H1 (cell line): ENCODE measurements around the gene HSPBP1. TPM values are rescaled to one million over a fixed set of nuclear protein-coding genes. Genes with fewer than 3 reads are reported as not detected.

ENCODE experiments used
- CTCF ChIA-PET: fragments of 300-600 bp; sonication (Branson Sonifier 250); formaldehyde crosslinking; loops from one replicate; lab custom pipeline; 2021; ENCODE audit not compliant: partially characterized antibody; lab: Charles Lee
- POLR2A ChIA-PET: fragments of 300-600 bp; sonication (Branson Sonifier 250); formaldehyde crosslinking; loops from one replicate; lab custom pipeline; 2021; ENCODE audit warnings: inconsistent platforms; ENCODE audit not compliant: partially characterized antibody; lab: Charles Lee
- DNase-seq, 2 experiments: peaks; one replicate each; pipeline versions ENCODE4 v3.0.0 to v3.0.0-alpha.2; 2010 to 2022; ENCODE audit warnings: low spot score in 2 of 2, low read depth in 1 of 2, mixed read lengths in 1 of 2
- FAIRE-seq: peaks from 2 replicates; lab custom pipeline; 2011; peaks lifted over from hg19 to GRCh38; lab: Jason Lieb, UNC
- H2AFZ ChIP-seq: 2 replicates; pipeline ENCODE4 v1.8.1; 2012; ENCODE audit warnings: low read length, inconsistent platforms
- H2AK5ac ChIP-seq: 2 replicates; pipeline ENCODE4 v1.6.1; 2013; ENCODE audit warnings: low read depth, low read length
- H2BK120ac ChIP-seq: replicated peaks from 2 replicates; pipeline ENCODE3; 2013; ENCODE audit warnings: low read depth, low read length, inconsistent platforms
- H2BK12ac ChIP-seq: 2 replicates; pipeline ENCODE4 v1.6.1; 2013; ENCODE audit warnings: low read depth, low read length
- H2BK15ac ChIP-seq: 2 replicates; pipeline ENCODE4 v1.6.1; 2013; ENCODE audit warnings: low read length
- H2BK20ac ChIP-seq: 2 replicates; pipeline ENCODE4 v1.6.1; 2013; ENCODE audit warnings: low read length
- H2BK5ac ChIP-seq: 2 replicates; pipeline ENCODE4 v1.6.1; 2013; ENCODE audit warnings: low read depth, low read length
- H3K14ac ChIP-seq: 2 replicates; pipeline ENCODE4 v1.6.1; 2013; ENCODE audit warnings: inconsistent platforms; ENCODE audit not compliant: insufficient read length
- H3K18ac ChIP-seq: 2 replicates; pipeline ENCODE4 v1.6.1; 2013; ENCODE audit warnings: low read length; ENCODE audit errors: extremely low read depth
- H3K23ac ChIP-seq: 2 replicates; pipeline ENCODE4 v1.6.1; 2013; ENCODE audit warnings: inconsistent platforms; ENCODE audit not compliant: insufficient read length
- H3K23me2 ChIP-seq: 2 replicates; pipeline ENCODE4 v1.6.1; 2013; ENCODE audit warnings: low read depth, low read length
- H3K27ac ChIP-seq: 2 replicates; pipeline ENCODE4 v1.6.1; 2011; ENCODE audit warnings: low read depth, low read length, inconsistent platforms
- H3K27me3 ChIP-seq, 4 experiments: replicated peaks in 1 of 4; 1 replicate in 1 of 4; 2 replicates in 3 of 4; pipeline versions ENCODE4 v1.6.1 to v1.8.1; 2011 to 2013; ENCODE audit warnings: low read length in 3 of 4, mild to moderate bottlenecking in 3 of 4, inconsistent platforms in 2 of 4, mixed read lengths in 2 of 4, moderate library complexity in 1 of 4; ENCODE audit not compliant: control insufficient read depth in 3 of 4, insufficient read depth in 3 of 4; ENCODE audit errors: extremely low read depth in 1 of 4
- H3K36me3 ChIP-seq, 4 experiments: 2 replicates each; pipeline versions ENCODE4 v1.6.1 to v1.8.1; 2011 to 2013; ENCODE audit warnings: mild to moderate bottlenecking in 4 of 4, low read length in 3 of 4, moderate library complexity in 2 of 4, control low read depth in 1 of 4, inconsistent platforms in 1 of 4; ENCODE audit not compliant: insufficient read depth in 4 of 4, control insufficient read depth in 2 of 4
- H3K4ac ChIP-seq: replicated peaks from 2 replicates; pipeline ENCODE3; 2013; ENCODE audit warnings: low read length, low read depth, mixed read lengths, inconsistent platforms; ENCODE audit not compliant: insufficient read length
- H3K4me1 ChIP-seq, 4 experiments: replicated peaks in 1 of 4; 1 replicate in 1 of 4; 2 replicates in 3 of 4; pipeline versions ENCODE4 v1.6.1 to v1.8.1; 2011 to 2013; ENCODE audit warnings: low read length in 3 of 4, inconsistent platforms in 2 of 4, mixed read lengths in 1 of 4; ENCODE audit not compliant: insufficient read depth in 4 of 4, control insufficient read depth in 3 of 4
- H3K4me2 ChIP-seq, 2 experiments: 2 replicates each; pipeline versions ENCODE4 v1.6.1 to v1.8.1; 2011 to 2013; ENCODE audit warnings: low read depth in 2 of 2, low read length in 2 of 2, control low read depth in 1 of 2, inconsistent platforms in 1 of 2, mild to moderate bottlenecking in 1 of 2; ENCODE audit not compliant: insufficient read depth in 1 of 2
- H3K4me3 ChIP-seq, 4 experiments: fragments of 200-600, 300-600 bp in 1 of 4; sonication (generic), shearing (Covaris generic), sonication (Bioruptor Twin) in 1 of 4; 2 replicates each; pipeline versions ENCODE4 v1.5.1 to v1.8.1; 2011 to 2016; ENCODE audit warnings: low read length in 4 of 4, low read depth in 3 of 4, control low read depth in 2 of 4, inconsistent platforms in 2 of 4, mild to moderate bottlenecking in 2 of 4, mixed read lengths in 1 of 4, moderate library complexity in 1 of 4; ENCODE audit not compliant: insufficient read depth in 2 of 4; ENCODE audit errors: extremely low read depth in 1 of 4
- H3K56ac ChIP-seq: replicated peaks from 2 replicates; pipeline ENCODE3; 2013; ENCODE audit warnings: low read depth, mild to moderate bottlenecking, mixed read lengths, low read length, inconsistent platforms; ENCODE audit not compliant: insufficient read length
- H3K79me1 ChIP-seq: 2 replicates; pipeline ENCODE4 v1.6.1; 2013; ENCODE audit warnings: low read depth, low read length, control low read depth
- H3K79me2 ChIP-seq, 2 experiments: 2 replicates each; pipeline versions ENCODE4 v1.6.1 to v1.8.1; 2012 to 2013; ENCODE audit warnings: low read length in 2 of 2, mild to moderate bottlenecking in 2 of 2, inconsistent platforms in 1 of 2; ENCODE audit not compliant: insufficient read depth in 2 of 2, control insufficient read depth in 1 of 2
- H3K9ac ChIP-seq, 4 experiments: replicated peaks in 1 of 4; 1 replicate in 1 of 4; 2 replicates in 3 of 4; pipeline versions ENCODE4 v1.6.1 to v1.8.1; 2011 to 2013; ENCODE audit warnings: low read depth in 3 of 4, low read length in 3 of 4, control low read depth in 2 of 4, mild to moderate bottlenecking in 2 of 4, moderate library complexity in 2 of 4, inconsistent platforms in 1 of 4; ENCODE audit errors: extremely low read depth in 1 of 4
- H3K9me3 ChIP-seq, 2 experiments: 2 replicates each; pipeline versions ENCODE4 v1.6.1 to v1.8.1; 2012 to 2013; ENCODE audit warnings: mild to moderate bottlenecking in 2 of 2, moderate library complexity in 2 of 2, control low read depth in 1 of 2, inconsistent platforms in 1 of 2, low read depth in 1 of 2, low read length in 1 of 2, mixed read lengths in 1 of 2; ENCODE audit not compliant: insufficient read depth in 2 of 2
- H4K20me1 ChIP-seq, 2 experiments: replicated peaks in 1 of 2; 2 replicates each; pipeline versions ENCODE3 to v1.8.1; 2011 to 2013; ENCODE audit warnings: inconsistent platforms in 2 of 2, low read length in 2 of 2, mild to moderate bottlenecking in 1 of 2; ENCODE audit not compliant: insufficient read depth in 2 of 2, control insufficient read depth in 1 of 2
- H4K5ac ChIP-seq: 2 replicates; pipeline ENCODE4 v1.6.1; 2013; ENCODE audit warnings: low read length, low read depth, mixed read lengths, inconsistent platforms; ENCODE audit not compliant: insufficient read length
- H4K8ac ChIP-seq: 2 replicates; pipeline ENCODE4 v1.8.0; 2013; ENCODE audit warnings: mild to moderate bottlenecking, moderate library complexity, low read length, inconsistent platforms; ENCODE audit not compliant: insufficient read depth; ENCODE audit errors: extremely low read depth
- H4K91ac ChIP-seq: replicated peaks from 2 replicates; pipeline ENCODE3; 2013; ENCODE audit warnings: low read length, mixed read lengths, inconsistent platforms; ENCODE audit not compliant: insufficient read length
- SAP30 ChIP-seq: fragments of 300-600 bp; sonication (generic); IDR thresholded peaks from 2 replicates; pipeline ENCODE4 v1.7.1; 2012; ENCODE audit warnings: low read length, moderate library complexity, mild to moderate bottlenecking, inconsistent platforms; ENCODE audit not compliant: insufficient read depth, insufficient replicate concordance
- WGBS, 2 experiments: shearing (Covaris generic) in 1 of 2; methylation state at CpG; one replicate each; pipeline versions ENCODE4 v1.1.6 to v1.1.7; 2013 to 2015; ENCODE audit warnings: low lambda C conversion rate in 2 of 2, mixed read lengths in 2 of 2, inconsistent platforms in 1 of 2, low coverage in 1 of 2, missing lambda C conversion rate in 1 of 2; ENCODE audit not compliant: insufficient replicate concordance in 2 of 2, insufficient coverage in 1 of 2, insufficient read length in 1 of 2; ENCODE audit errors: extremely low coverage in 1 of 2, missing lambda C conversion rate in 1 of 2; 5-methylcytosine and 5-hydroxymethylcytosine counted together
- polyA plus RNA-seq, 7 experiments: library from polyadenylated mRNA; depleted of rRNA in 3 of 7; stranded (reverse) in 5 of 7; unstranded in 2 of 7; fragments of >200 nt in 5 of 7; fragments of 200-250 nt in 2 of 7; gene quantifications; 1 replicate in 5 of 7; 2 replicates in 1 of 7; 4 replicates in 1 of 7; pipeline versions ENCODE4 v1.2.1 to v1.2.3, GENCODE V29; 2011 to 2013; ENCODE audit warnings: missing spikeins in 2 of 7, mixed read lengths in 2 of 7
- total RNA-seq: library from RNA; stranded (reverse); fragmentation: NEBNext Ultra II Directional; extraction: Animal tissue kit (Norgen Biotek cat#: 25700); gene quantifications from 2 replicates; pipeline ENCODE4 v1.2.1, GENCODE V29; 2021
- TF ChIP-seq, protein P1 (sequence below), 3 experiments: IDR thresholded peaks; 1 replicate in 2 of 3; 2 replicates in 1 of 3; pipeline versions ENCODE4 v1.5.1 to v1.6.1; 2011; ENCODE audit warnings: low read length in 3 of 3, mild to moderate bottlenecking in 3 of 3, inconsistent platforms in 2 of 3, low read depth in 1 of 3, moderate library complexity in 1 of 3; ENCODE audit not compliant: insufficient read depth in 1 of 3; ENCODE audit errors: control extremely low read depth in 1 of 3

Gene HSPBP1
- total and polyA plus RNA-seq, 2 of the 8 experiments (the other 6 are each of a cell fraction or from before 2014, with no cell fraction given) = 63.4 to 100 TPM

DNA sequence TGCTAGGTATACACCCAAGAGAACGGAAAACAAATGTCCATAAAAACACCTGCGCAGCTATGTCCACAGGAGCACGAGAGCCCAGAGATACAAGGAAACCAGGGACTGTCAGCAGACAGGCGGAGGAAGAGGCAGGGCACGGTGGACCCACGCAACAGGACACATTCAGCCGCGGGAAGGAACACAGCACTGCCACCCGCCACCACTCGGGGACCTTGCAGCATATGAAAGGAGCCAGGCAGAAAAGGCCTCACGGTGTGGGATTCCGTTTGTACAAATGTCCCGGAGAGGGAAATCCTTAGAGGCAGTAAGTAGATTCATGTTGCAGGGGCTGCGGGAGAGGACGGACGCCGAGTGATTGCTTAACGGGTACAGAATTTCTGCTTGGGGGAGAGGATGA, 7.8 kb downstream of the HSPBP1 start:
- Histone ChIP-seq H4K20me1 (peaks cover 4 to 7% of the 10 kb centered on the region in 2 experiments), H3K4me1 (peaks cover 0 to 3% (median 0%) of the 10 kb centered on the region in 4 experiments; a peak in 1 of 7 replicates), H3K27me3 (no peaks in the 10 kb centered on the region), H2AK5ac (no peak overlapping the region)
- no peak for TF ChIP-seq SAP30
- TF ChIP-seq, protein P1, sequence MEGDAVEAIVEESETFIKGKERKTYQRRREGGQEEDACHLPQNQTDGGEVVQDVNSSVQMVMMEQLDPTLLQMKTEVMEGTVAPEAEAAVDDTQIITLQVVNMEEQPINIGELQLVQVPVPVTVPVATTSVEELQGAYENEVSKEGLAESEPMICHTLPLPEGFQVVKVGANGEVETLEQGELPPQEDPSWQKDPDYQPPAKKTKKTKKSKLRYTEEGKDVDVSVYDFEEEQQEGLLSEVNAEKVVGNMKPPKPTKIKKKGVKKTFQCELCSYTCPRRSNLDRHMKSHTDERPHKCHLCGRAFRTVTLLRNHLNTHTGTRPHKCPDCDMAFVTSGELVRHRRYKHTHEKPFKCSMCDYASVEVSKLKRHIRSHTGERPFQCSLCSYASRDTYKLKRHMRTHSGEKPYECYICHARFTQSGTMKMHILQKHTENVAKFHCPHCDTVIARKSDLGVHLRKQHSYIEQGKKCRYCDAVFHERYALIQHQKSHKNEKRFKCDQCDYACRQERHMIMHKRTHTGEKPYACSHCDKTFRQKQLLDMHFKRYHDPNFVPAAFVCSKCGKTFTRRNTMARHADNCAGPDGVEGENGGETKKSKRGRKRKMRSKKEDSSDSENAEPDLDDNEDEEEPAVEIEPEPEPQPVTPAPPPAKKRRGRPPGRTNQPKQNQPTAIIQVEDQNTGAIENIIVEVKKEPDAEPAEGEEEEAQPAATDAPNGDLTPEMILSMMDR (IDR thresholded peaks at IDR 0.05; ENCODE audit: control extremely low read depth in 1 of 3, insufficient read depth in 1 of 3, low read depth in 1 of 3, low read length in 3 of 3) = peak in 2 of 3 experiments; percentile 6 to 15; a peak in 2 of 4 replicates
- TF ChIP-seq, all 59 proteins: peak for 1
- Histone ChIP-seq H3K23ac (no peak overlapping the region), H3K79me1 (peaks cover 10% of the 10 kb centered on the region), H3K9ac (no peak overlapping the region), H4K8ac (no peak overlapping the region), H3K36me3 (peaks cover 0 to 4% (median 2%) of the 10 kb centered on the region in 4 experiments; a peak in 5 of 8 replicates), H2BK20ac (no peak overlapping the region), H3K9me3 (no peaks in the 10 kb centered on the region), H3K4me2 (no peak overlapping the region), H3K4ac (no peak overlapping the region), H4K91ac (no peak overlapping the region), H3K18ac (no peak overlapping the region), H2BK12ac (no peak overlapping the region), H3K79me2 (no peaks in the 10 kb centered on the region), H2BK15ac (no peak overlapping the region), H3K23me2 (peaks cover 4% of the 10 kb centered on the region; the same call in 1 of the 2 replicates), H3K27ac (no peak overlapping the region), H3K4me3 (no peak overlapping the region), H4K5ac (no peak overlapping the region), H3K56ac (no peak overlapping the region), H2BK120ac (no peak overlapping the region), H3K14ac (no peak overlapping the region), H2AFZ (no peak overlapping the region), H2BK5ac (no peak overlapping the region)
- POLR2A ChIA-PET = interaction anchor here (2.0 kb wide), 1 partner anchor 13 kb away, joined by 4 read pairs; the partner anchor contains the start of gene PPP6R1
- CTCF ChIA-PET = no interaction called here
- 92% methylated on average over 18 of the region's 18 CpGs; no CpG with 5 or more reads in 1 of the 2 experiments for WGBS, 2 experiments
- DNase-seq (no peak), FAIRE-seq (no peak)
